GM13976 (cell line): ENCODE measurements around the gene DHRS2.
"Not testable (repeated sequence)": the region's sequence is repeated elsewhere in the genome, so short reads cannot be mapped to it uniquely, and the experiment has no call there.

Experiments used
- DNase-seq: peaks from one replicate; pipeline ENCODE4 v3.0.0; 2012; ENCODE audit warnings: low spot score
- CTCF ChIP-seq: IDR thresholded peaks from 2 replicates; pipeline ENCODE4 v1.5.1; 2012; ENCODE audit warnings: borderline replicate concordance, mild to moderate bottlenecking; ENCODE audit not compliant: insufficient read depth; ENCODE audit errors: extremely low read depth, missing control alignments, control extremely low read depth
- in situ Hi-C: fragments of 300-500 bp; cut with MboI; formaldehyde crosslinking; loops from one replicate; pipeline ENCODE4 v1.12.0; 2022; ENCODE audit warnings: low sequenced_read_pairs, mixed read lengths, inconsistent platforms; ENCODE audit not compliant: unreplicated experiment

DHRS2 gene

GRCh38 chr14:23636317-23637211 lies at the start of gene DHRS2:
Gene DHRS2 (plus strand): TSS chr14:23636364. CDS start chr14:23638865, 2,501 bp downstream.
- in situ Hi-C loops, result no loop called here
- TF ChIP-seq CTCF, result no peak
- no peak for DNase-seq

- in situ Hi-C loops, result no loop called here
- peak; percentile 89 for DNase-seq
- TF ChIP-seq CTCF, result peak; percentile 87
Measured at GRCh38 chr14:23588884-23589598, 47.1 kb upstream of the DHRS2 start.

GRCh38 chr14:23589606-23590005 lies 46.6 kb upstream of the DHRS2 start:
- in situ Hi-C loops, result no loop called here
- TF ChIP-seq CTCF, result no peak
- no peak for DNase-seq

- in situ Hi-C loops, result no loop called here
- DNase-seq, result no peak
- no peak for TF ChIP-seq CTCF
Measured at GRCh38 chr14:23590198-23590597, 46.0 kb upstream of the DHRS2 start.

- DNase-seq, in situ Hi-C loops: not testable (repeated sequence)
Measured at GRCh38 chr14:23594191-23594590, 42.0 kb upstream of the DHRS2 start.

- TF ChIP-seq CTCF, result no peak
- in situ Hi-C loops, result no loop called here
- DNase-seq, result no peak
Measured at GRCh38 chr14:23600322-23600707, 35.8 kb upstream of the DHRS2 start.

GRCh38 chr14:23600806-23601205 lies 35.4 kb upstream of the DHRS2 start:
- DNase-seq, result no peak
- in situ Hi-C loops, result no loop called here
- no peak for TF ChIP-seq CTCF
